GM19397 (cell line): ENCODE measurements around the gene AIRE.
"Not testable (repeated sequence)": the region's sequence is repeated elsewhere in the genome, so short reads cannot be mapped to it uniquely, and the experiment has no call there.

Source experiments
- ATAC-seq: cut with Tn5 transposase; IDR thresholded peaks from one replicate; pipeline ENCODE4 v1.9.1; 2021; ENCODE audit warnings: mild to moderate bottlenecking, moderate library complexity; ENCODE audit not compliant: unreplicated experiment

Gene AIRE

GRCh38 chr21:44291078-44291935 is 5.6 kb downstream of the AIRE start:
- no peak for ATAC-seq

DNA sequence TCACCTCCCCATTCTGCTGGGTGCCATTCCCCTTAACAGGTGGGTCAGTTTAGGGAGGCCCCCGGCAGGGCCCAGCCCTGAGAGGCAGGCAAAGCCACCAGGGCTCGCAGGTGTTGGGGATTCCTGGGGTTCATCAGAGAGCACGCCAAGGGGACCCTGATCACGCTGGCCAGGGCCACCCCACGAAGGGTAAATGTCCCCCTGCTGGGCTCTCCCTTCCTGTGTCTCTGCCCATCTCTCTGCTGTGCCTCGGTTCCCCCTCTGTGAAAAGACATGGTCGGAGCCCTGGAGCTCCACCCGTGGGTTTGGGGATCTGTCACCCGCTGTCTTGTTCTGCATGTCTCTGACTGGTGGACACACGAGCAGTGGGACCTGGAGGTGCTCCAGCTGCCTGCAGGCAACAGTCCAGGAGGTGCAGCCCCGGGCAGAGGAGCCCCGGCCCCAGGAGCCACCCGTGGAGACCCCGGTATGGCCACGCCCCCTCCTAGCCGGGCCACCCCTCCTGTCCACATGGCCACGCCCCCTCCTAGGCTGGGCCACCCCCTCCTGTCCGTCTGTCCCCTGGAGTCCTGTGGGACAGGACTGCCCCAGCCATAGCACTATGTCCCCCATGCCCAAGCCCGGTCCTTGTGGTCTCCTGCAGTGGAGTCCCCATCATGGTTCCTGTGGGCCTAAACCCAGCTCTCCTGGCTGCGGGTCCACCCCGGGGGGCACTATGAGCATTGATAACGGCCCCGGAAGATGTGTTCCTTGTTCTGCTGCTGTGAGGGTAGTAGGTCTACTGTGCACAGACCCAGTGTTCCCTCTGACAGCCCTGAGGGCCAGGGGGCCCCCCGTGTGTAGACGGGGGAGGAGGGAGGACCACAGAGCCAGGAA is 6.5 kb downstream of the AIRE start:
- no peak for ATAC-seq

DNA sequence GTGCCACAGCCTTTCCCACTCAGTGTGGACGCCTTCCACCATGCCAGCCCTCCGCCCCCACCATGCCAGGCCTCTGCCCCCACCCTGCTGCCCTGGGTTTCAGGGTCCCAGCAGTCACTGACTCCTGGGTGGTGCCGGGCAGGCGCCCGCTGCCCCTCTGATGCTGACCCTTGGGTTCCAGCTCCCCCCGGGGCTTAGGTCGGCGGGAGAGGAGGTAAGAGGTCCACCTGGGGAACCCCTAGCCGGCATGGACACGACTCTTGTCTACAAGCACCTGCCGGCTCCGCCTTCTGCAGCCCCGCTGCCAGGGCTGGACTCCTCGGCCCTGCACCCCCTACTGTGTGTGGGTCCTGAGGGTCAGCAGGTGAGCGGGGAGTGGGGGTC is 7.1 kb downstream of the AIRE start:
- ATAC-seq: no peak

- no peak for ATAC-seq
Observed at GRCh38 chr21:44293551-44294231, 8.0 kb downstream of the AIRE start.

DNA sequence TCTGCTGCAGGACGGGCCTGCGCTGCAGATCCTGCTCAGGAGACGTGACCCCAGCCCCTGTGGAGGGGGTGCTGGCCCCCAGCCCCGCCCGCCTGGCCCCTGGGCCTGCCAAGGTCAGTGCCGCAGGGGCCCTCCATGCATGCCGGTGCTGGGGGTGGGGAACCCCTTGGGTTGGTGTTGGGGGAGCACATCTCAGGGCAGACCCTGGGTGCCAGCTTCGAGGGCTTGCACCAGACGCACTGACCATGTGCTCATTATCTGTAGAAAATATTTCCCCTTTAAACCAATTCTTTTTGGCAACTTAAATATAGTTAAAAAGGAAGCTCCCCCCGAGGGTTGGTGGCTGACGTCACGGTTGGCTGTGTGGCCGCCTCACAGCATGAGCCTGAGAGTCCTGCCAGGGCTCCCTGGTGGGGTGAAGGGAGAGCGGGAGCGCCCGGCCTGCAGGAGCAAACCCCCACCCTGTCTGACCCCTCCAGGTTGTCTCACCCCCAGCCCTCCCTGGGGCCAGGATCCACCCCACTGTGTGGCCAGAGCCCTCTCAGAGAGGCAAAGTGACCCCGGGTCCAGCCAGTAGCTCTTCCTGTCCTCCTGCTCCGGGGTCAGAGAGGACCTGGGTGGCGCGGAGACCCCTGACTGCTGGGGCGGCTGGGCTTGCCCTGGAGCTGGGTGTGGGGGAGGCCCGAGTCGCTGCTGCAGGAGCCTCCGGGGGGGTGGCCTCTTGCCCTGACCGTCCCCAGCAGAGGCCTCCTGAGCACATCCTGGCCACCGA is 8.9 kb downstream of the AIRE start:
- ATAC-seq: no peak

- no peak for ATAC-seq
Observed at GRCh38 chr21:44295163-44295573, 9.5 kb downstream of the AIRE start.

DNA sequence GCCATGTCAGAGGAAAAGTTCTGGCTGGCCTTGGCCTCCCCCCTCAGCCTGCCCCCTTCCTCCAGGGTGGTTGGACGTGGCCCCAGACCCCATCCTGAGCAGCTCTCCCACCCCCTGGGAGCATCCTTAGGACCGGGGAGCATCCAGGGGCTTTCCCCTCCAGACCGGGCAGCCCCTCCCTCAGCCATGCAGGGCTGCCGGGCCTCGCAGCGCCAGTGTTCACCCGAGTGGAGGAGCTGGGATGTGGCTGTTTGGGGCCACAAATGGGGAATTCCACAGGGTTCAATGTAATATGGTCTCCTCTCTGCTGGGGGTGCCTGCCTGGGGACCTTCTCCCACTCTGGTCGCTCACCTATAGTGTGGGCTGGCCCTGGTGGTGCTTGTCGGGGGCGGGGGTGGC is 10.0 kb downstream of the AIRE start:
- ATAC-seq: no peak

DNA sequence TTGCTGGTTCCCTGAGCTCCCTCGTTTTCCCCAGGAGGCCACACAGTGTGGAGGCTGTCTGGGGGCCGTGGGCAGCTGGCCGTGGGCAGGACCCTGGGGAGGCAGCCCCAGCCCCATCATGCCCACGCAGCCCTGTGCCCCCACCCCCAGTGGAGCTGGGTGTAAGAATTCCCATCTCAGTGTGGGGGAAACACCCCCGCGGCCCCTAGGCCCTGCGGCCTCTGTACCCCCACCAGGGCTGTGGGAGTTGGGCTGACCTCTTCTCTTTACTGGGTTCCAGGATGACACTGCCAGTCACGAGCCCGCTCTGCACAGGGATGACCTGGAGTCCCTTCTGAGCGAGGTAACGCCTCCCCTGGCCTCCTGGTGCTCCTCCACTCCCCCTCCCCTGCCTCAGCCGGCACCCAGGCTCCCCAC is 10.4 kb downstream of the AIRE start:
- ATAC-seq: no peak

DNA sequence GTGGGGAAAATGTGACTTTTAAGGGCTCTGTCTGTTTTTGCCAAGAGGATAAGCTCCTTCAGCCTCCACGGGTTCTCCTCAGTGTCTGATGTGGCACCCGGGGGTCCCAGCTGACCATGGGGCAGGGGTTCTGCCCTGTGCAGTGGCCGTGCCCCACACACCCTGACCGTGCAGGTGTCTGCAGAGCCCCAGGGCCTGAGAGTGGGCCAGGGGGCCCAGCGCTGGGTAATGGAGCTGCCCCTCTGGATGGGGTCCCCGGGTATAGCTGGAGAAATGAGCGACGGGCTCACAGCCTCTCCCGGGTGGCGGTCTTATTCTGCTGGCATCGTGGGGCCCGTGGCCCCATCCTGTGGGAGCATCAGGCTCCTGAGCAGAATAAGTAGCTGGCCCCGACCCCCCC is 11.2 kb downstream of the AIRE start:
- no peak for ATAC-seq

GRCh38 chr21:44297525-44298290 is 12.0 kb downstream of the AIRE start:
- ATAC-seq: no peak

DNA sequence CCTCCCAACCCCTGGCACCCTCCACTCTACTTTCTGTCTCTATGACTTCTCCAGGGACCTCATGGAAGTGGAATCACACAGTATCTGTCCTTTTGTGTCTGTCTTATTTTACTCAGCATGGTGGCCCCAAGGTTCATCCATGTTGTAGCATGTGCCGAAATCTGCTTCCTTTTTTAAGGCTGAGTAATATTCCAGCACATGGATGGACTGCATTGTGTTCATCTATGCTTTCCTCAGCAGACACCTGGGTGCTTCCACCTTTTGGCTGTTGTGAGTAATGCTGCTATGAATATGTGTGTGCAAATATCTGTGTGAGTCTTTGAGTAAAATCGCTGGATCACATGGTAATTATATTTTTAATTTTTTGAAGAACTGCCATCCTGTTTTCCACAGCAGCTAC is 12.6 kb downstream of the AIRE start:
- ATAC-seq: no peak

DNA sequence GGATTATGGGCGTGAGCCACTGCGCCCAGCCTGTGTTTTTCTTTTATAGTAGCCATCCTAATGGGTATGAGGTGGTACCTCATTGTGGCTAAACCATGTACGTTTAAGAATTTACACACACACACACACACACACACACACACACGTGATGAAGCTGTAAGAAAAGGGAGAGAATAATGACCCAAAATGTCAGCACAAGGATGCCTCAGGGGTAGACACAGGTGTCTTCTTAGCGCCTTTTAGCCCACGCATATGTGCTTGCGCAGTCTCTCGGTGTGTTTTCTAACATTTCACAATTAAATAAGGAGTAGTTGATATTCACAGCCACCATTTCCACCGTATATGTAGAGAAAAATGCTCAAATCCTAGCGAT is 13.4 kb downstream of the AIRE start:
- no peak for ATAC-seq

DNA sequence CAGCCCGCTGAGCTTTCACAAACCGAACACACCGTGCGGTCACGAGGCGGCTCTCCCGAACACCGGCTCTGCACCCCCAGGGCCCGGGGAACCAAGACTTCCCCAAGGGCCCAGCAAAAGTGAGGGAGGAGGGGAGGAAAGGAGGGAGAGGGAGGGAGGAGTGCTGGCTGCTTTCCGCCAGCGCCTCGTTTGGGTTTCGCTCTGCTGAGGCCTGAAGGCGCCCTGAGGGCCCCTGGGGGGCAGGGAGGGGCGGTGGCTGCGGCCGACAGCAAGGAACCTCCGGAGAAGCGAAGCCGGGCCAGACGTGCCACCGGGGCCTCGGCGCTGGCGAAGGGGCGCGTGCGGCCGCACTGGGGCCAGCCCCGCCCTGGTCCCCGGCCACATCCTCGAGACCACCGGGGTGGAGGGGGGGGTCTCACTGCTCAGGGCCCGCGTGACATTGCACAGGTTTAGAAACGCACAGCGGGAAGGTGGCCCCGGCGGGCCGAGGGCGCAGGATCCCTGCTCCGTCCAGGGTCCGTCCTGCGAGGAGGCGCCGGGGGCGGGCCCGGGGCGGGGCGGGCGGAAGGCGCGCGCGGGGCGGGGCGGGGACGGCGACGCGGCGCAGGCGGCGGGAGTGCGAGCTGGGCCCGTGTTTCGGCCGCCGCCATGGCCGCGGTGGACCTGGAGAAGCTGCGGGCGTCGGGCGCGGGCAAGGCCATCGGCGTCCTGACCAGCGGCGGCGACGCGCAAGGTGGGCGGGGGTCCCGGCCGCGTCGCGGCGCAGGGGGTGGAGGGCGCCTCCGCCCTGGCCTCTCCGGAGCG is 14.0 kb downstream of the AIRE start, which contains the start of gene PFKL:
Gene PFKL, plus strand, starts transcription at position 596 of the 804 bp plus-strand sequence. Its CDS starts 53 bp downstream, at position 649.
- ATAC-seq: peak; percentile 67

DNA sequence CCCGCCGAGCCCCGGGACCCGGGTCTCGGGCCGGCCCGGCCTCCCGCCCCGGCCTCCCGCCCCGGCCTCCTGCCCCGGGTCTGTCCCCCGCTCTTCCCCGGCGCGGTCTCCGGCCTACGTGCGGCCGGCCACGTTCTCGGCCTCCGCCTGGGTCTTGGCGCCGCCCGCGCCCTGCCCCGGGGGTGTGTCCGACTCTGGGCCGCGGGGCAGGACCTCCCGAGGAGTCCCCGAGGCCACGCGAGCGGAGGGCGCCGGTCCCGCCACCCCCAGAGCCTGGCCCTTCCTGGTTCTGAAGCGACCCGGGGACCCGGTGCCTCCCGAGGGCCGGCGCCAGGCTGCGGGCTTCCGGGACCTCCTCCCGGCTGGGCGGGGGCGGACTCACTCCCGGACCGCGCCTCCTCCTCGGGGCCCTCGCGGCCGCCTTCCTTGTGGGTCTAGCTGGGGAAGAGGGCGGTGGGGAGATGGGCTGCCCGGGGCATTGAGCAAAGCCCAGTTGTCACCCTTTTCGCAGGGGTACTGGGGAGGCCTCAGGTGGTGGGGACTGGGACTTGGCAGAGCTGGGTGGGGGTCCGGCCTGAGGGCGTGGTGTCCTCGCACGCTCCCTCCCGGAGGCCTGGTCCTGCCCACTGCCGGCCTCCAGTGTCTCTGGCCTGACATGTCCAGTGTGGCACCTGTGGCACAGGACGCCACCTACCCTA is 14.7 kb downstream of the AIRE start:
- peak; percentile 38 for ATAC-seq

DNA sequence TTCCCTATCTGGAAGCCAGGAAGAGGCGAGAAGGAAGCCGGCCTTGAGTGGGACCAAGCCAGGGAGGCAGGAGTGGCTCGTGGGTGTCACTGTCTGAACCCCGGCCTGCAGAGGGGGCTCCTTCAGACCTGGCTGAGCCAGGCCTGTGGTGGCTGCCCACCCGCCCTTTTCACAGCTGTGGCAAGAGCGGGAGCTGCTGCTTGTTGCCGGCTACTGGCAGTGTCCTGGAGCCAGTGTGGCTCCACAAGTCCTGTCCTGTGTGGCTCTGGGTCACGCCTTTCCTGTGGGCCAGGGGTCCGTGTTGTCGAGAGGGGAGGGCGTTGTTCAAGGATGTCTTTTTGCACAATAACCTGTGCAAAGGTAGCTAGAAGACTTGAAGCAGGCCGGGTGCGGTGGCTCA is 15.5 kb downstream of the AIRE start:
- no peak for ATAC-seq

- ATAC-seq: no peak
Observed at GRCh38 chr21:44301961-44302406, 16.3 kb downstream of the AIRE start.

- ATAC-seq: not testable (repeated sequence)
Observed at GRCh38 chr21:44302573-44303401, 17.1 kb downstream of the AIRE start.
